AG04449 (cell line): Measurements from ENCODE around the gene GALNT2.

ENCODE experiments used
- CTCF ChIA-PET: fragments of 350-600 bp; formaldehyde crosslinking; extraction: SDS; loops from one replicate; lab custom pipeline; 2021; ENCODE audit warnings: antibody characterized with exemption; lab: Yijun Ruan, JAX
- POLR2A ChIA-PET: fragments of 400-600, 350-600 bp; formaldehyde crosslinking; extraction: SDS; loops from one replicate; lab custom pipeline; 2020; ENCODE audit warnings: antibody characterized with exemption, inconsistent platforms; lab: Yijun Ruan, JAX
- DNase-seq: peaks from one replicate; pipeline ENCODE4 v3.0.0-alpha.2; 2010; ENCODE audit warnings: low read depth, low spot score
- H3K4me3 ChIP-seq: 2 replicates; pipeline ENCODE4 v1.5.1; 2011; ENCODE audit warnings: low read depth, mild to moderate bottlenecking, control low read depth, low read length
- TF ChIP-seq, protein P1 (sequence below): IDR thresholded peaks from one replicate; pipeline ENCODE4 v1.5.1; 2011; ENCODE audit warnings: mild to moderate bottlenecking, moderate library complexity, low read length, control low read depth, inconsistent platforms; ENCODE audit not compliant: insufficient read depth; ENCODE audit errors: missing control alignments

The GALNT2 gene

DNA sequence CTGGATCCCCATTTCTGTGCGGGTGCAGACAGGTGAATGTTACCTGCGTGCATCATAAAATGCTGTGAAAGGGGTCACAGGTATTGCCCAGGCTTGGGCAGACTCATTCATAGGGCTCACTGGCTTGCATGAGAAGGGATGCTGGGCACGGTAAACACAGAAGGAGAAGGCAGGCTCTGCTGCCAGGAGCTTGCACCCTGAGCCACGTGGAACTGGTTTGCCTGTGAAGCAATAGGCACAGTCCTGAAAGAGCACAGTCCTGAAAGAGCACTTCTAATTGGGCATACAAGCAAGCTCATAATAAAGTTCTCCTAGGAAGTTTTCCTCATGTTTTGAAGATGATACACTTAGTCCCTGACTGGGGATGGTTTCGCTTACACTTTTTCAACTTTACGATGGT, 40.9 kb downstream of the GALNT2 start:
- no peak for DNase-seq
- ChIA-PET CTCF (interaction anchor here (1.5 kb wide), 1 partner anchor 14 kb away, joined by 5 read pairs; no protein-coding TSS in a partner anchor), POLR2A (interaction anchor here (0.9 to 1.2 kb wide), 2 partner anchors 30 to 103 kb away, joined by 3 read pairs; no protein-coding TSS in a partner anchor)
- H3K4me3 ChIP-seq = no peak overlapping the region
- TF ChIP-seq, protein P1, sequence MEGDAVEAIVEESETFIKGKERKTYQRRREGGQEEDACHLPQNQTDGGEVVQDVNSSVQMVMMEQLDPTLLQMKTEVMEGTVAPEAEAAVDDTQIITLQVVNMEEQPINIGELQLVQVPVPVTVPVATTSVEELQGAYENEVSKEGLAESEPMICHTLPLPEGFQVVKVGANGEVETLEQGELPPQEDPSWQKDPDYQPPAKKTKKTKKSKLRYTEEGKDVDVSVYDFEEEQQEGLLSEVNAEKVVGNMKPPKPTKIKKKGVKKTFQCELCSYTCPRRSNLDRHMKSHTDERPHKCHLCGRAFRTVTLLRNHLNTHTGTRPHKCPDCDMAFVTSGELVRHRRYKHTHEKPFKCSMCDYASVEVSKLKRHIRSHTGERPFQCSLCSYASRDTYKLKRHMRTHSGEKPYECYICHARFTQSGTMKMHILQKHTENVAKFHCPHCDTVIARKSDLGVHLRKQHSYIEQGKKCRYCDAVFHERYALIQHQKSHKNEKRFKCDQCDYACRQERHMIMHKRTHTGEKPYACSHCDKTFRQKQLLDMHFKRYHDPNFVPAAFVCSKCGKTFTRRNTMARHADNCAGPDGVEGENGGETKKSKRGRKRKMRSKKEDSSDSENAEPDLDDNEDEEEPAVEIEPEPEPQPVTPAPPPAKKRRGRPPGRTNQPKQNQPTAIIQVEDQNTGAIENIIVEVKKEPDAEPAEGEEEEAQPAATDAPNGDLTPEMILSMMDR = no peak

DNA sequence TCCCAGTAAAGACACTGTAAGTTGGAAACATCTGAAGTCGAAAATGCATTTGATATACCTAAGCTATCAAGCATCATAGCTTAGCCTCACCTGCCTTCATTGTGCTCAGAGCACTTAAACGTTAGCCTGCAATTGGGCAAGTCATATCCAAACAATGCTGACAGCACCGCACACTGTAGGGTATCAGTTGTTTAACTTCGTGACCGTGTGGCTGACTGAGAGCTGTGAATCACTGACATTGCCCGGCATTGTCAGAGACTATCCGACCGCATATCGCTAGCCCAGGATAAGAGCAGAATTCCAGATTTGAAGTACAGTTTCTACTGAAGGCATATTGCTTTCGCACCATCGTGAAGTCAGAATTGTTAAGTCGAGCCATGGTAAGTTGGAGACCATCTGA, 41.5 kb downstream of the GALNT2 start:
- TF ChIP-seq, protein P1 = no peak
- no peak overlapping the region for H3K4me3 ChIP-seq
- no peak for DNase-seq
- ChIA-PET CTCF (interaction anchor here (1.5 kb wide), 1 partner anchor 13 kb away, joined by 5 read pairs; no protein-coding TSS in a partner anchor), POLR2A (interaction anchor here (0.9 kb wide), 1 partner anchor 30 kb away, joined by 3 read pairs; no protein-coding TSS in a partner anchor)

DNA sequence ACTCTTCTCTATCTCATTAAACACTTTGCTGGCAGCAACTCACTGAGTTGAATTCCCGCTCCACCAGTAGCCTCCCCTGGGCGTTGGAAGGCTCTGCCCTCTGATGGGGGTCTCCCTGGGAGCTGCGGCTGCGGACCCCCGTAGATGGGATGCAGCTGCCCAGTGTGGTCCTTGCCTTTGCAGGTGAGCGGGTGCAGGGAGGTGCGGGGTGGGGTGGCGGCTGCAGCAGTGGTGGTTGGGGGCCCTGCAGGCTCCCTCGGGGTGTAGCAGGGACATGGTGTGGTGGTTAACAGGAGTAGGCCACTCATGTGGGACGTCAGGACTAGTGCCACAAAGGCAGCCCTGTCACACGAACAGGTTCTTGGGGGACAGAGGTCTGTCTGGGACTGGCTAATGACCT, 42.0 kb downstream of the GALNT2 start:
- TF ChIP-seq, protein P1 = no peak
- CTCF ChIA-PET = interaction anchor here (1.0 kb wide), 1 partner anchor 11 kb away, joined by 4 read pairs; no protein-coding TSS in a partner anchor
- no peak for DNase-seq
- no peak overlapping the region for H3K4me3 ChIP-seq
- POLR2A ChIA-PET = interaction anchor here (0.7 kb wide), 1 partner anchor 39 kb away, joined by 3 read pairs; no protein-coding TSS in a partner anchor

DNA sequence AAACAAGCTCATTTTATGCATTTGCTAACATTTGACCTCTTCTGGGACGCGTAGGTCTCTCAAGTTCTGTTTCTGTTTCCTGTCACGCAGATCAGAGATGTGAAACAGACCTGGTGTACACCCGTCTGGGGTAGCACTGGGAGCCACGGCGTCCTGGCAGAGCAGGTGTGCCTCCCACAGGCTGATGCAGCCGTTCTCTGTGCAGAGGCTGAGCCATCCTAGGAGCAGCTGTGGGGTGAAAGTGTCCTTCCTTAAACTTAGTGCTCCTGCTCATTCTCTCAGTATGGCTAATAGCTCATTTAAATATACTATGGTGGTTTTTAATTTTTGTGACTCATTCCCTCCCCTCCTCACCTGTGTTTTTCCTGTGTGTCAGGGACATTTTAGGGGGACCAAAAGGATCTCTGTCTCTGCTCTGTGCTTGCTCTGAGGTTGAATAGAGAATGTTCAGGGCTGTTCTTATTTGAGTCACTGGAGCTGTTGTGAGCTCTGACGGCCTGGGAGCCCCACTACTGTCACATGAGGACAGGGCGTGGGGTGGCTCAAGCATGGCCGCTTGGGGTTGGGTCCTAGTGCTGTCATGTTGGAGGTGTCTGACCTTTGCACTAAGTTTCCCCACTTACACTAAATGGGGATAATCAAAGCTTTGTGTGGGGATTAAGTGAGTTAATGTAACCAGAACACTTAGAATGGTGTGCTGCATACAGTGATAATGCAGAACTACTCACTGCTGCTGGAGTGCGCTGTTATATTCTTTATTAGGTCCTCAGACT, 43.0 kb downstream of the GALNT2 start:
- TF ChIP-seq, protein P1 = no peak
- ChIA-PET CTCF (interaction anchor here (1.0 kb wide), 1 partner anchor 10 kb away, joined by 4 read pairs; no protein-coding TSS in a partner anchor), POLR2A (interaction anchor here (0.7 kb wide), 1 partner anchor 40 kb away, joined by 3 read pairs; no protein-coding TSS in a partner anchor)
- H3K4me3 ChIP-seq = no peak overlapping the region
- DNase-seq = no peak

DNA sequence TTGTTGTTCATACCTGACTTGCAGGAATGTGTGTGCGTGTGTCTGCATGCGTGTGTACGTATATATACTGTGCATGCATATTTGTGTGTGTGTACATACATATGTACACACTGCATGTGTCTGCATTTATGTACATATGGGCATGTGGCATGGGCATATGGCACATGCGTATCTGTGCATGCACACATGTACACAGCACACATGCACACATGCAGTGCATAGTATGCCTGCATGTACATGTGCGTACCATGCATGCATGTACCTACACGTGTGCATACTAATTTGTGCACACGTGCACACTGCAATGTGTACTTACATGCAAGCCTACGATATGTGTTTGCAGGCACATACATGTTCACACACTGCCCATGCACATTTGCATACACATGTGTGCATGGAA, 43.9 kb downstream of the GALNT2 start:
- ChIA-PET CTCF (no interaction called here), POLR2A (no interaction called here)
- TF ChIP-seq, protein P1 = no peak
- H3K4me3 ChIP-seq = no peak overlapping the region
- DNase-seq = no peak

DNA sequence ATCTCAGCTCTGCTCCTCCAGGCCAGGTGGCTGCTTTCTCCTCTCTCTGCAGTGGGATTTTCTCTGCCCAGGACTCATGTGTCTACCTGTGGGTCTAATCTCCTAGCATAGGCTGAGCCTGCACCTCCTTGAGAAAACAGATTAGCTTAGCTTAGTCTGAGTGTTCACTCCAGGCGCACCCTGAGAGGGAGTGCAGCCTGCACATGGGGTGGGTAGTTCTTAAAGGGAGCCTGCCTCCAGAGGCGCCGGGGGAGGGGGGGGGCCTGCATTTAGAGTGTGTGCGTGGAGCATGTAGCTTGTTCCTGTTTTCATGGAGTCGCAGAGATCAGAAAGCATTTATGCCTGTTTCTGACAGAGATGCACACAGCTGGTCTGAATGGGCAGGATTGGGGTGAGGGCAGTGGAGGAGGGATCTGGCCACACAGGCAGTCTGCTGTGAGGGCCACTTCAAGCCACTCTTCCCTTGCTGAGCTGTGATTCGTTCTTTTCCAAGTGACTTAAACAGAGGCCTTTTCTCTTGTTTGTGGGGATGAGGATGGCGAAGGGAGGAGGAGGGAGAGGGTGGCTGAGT, 45.2 kb downstream of the GALNT2 start:
- TF ChIP-seq, protein P1 = no peak
- ChIA-PET POLR2A (no interaction called here), CTCF (interaction anchor here (0.7 kb wide), 3 partner anchors 8 to 25 kb away, joined by 3 read pairs; no protein-coding TSS in a partner anchor)
- H3K4me3 ChIP-seq = no peak overlapping the region
- no peak for DNase-seq
